Lower lobe of right lung (tissue), 2 donors: Measurements from ENCODE around the gene ARID1B. TPM values are rescaled to one million over a fixed set of nuclear protein-coding genes. Genes with fewer than 3 reads are reported as not detected.
"Not testable (repeated sequence)": the region's sequence is repeated elsewhere in the genome, so short reads cannot be mapped to it uniquely, and the experiment has no call there.

ENCODE experiments used
- ATAC-seq, 2 donors: fragments of 200-7000 bp; cut with Tn5 transposase; one replicate each; pipeline ENCODE4 v1.9.1; 2020 to 2022; ENCODE audit warnings: mild to moderate bottlenecking in 2 of 2, moderate library complexity in 2 of 2
- DNase-seq: peaks from one replicate; pipeline ENCODE4 v3.0.0-alpha.2; 2020
- H3K27ac ChIP-seq: fragments of 200-600 bp; one replicate; pipeline ENCODE4 v1.8.0; 2022
- H3K27me3 ChIP-seq: fragments of 200-600 bp; one replicate; pipeline ENCODE4 v1.8.0; 2022; ENCODE audit warnings: low read depth
- H3K36me3 ChIP-seq: fragments of 200-600 bp; one replicate; pipeline ENCODE4 v1.8.0; 2022; ENCODE audit warnings: mild to moderate bottlenecking
- H3K4me1 ChIP-seq: fragments of 200-600 bp; one replicate; pipeline ENCODE4 v1.8.0; 2022
- H3K4me3 ChIP-seq: fragments of 200-600 bp; one replicate; pipeline ENCODE4 v1.8.0; 2022; ENCODE audit warnings: mild to moderate bottlenecking
- H3K9me3 ChIP-seq: fragments of 200-600 bp; one replicate; pipeline ENCODE4 v1.8.0; 2022
- intact Hi-C: fragments of 100-400 bp; cut with DNase I; formaldehyde crosslinking; loops from one replicate; pipeline ENCODE4 v1.11.0; 2022
- total RNA-seq: library from RNA; stranded (reverse); fragmentation: NEBNext Ultra II Directional; extraction: Animal tissue kit (Norgen Biotek cat#: 25700); gene quantifications from one replicate; pipeline ENCODE4 v1.2.1, GENCODE V29; 2021
- TF ChIP-seq, protein P1 (sequence below): fragments of 200-600 bp; IDR thresholded peaks from one replicate; pipeline ENCODE4 v1.8.0; 2022; ENCODE audit warnings: antibody characterized with exemption, mild to moderate bottlenecking
- donor health status: DM: no; HTN: yes; CAD: no; lungs with severe emphysema.

Gene ARID1B
- total RNA-seq, 1 donor from 2014 or later: 95.5 TPM

- DNase-seq (no peak), ATAC-seq (no peak)
- H3K4me3 ChIP-seq: no peak overlapping the region
- no peaks in the 10 kb centered on the region for H3K27me3 ChIP-seq
- H3K27ac ChIP-seq: no peak overlapping the region
- TF ChIP-seq, protein P1, sequence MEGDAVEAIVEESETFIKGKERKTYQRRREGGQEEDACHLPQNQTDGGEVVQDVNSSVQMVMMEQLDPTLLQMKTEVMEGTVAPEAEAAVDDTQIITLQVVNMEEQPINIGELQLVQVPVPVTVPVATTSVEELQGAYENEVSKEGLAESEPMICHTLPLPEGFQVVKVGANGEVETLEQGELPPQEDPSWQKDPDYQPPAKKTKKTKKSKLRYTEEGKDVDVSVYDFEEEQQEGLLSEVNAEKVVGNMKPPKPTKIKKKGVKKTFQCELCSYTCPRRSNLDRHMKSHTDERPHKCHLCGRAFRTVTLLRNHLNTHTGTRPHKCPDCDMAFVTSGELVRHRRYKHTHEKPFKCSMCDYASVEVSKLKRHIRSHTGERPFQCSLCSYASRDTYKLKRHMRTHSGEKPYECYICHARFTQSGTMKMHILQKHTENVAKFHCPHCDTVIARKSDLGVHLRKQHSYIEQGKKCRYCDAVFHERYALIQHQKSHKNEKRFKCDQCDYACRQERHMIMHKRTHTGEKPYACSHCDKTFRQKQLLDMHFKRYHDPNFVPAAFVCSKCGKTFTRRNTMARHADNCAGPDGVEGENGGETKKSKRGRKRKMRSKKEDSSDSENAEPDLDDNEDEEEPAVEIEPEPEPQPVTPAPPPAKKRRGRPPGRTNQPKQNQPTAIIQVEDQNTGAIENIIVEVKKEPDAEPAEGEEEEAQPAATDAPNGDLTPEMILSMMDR: no peak
- H3K36me3 ChIP-seq: no peaks in the 10 kb centered on the region
- H3K9me3 ChIP-seq: no peaks in the 10 kb centered on the region
- intact Hi-C loops: no loop called here
- H3K4me1 ChIP-seq: peaks cover 43% of the 10 kb centered on the region
These were observed 205.0 kb downstream of the ARID1B start for GRCh38 chr6:156982168-156982567.

DNA sequence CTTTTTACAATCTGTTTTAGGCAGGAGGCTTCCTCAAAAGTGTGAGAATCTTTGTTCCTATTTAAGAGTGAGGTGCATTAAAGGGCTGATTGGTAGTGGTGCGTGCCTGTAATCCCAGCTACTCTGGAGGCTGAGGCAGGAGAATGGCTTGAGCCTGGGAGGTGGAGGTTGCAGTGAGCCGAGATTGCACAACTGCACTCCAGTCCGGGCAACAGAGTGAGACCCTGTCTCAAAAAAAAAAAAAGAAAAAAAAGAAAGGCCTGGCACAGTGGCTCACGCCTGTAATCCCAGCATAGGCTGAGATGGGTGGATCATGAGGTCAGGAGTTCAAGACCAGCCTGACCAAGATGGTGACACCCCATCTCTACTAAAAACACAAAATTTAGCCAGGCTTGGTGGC, 205.7 kb downstream of the ARID1B start:
- peaks cover 37% of the 10 kb centered on the region for H3K4me1 ChIP-seq
- DNase-seq, ATAC-seq, H3K9me3 ChIP-seq, H3K27me3 ChIP-seq, H3K36me3 ChIP-seq, H3K27ac ChIP-seq, intact Hi-C loops, H3K4me3 ChIP-seq: not testable (repeated sequence)

GRCh38 chr6:156984178-156984738, 207.1 kb downstream of the ARID1B start:
- H3K4me3 ChIP-seq: no peak overlapping the region
- H3K27me3 ChIP-seq: no peaks in the 10 kb centered on the region
- no peak overlapping the region for H3K27ac ChIP-seq
- intact Hi-C loops: no loop called here
- ATAC-seq (peak in 1 of 2 donors; percentile 40), DNase-seq (no peak)
- no peaks in the 10 kb centered on the region for H3K9me3 ChIP-seq
- TF ChIP-seq, protein P1: no peak
- peaks cover 46% of the 10 kb centered on the region for H3K4me1 ChIP-seq
- no peaks in the 10 kb centered on the region for H3K36me3 ChIP-seq

- Histone ChIP-seq H3K27ac (no peak overlapping the region), H3K4me1 (peaks cover 43% of the 10 kb centered on the region), H3K4me3 (no peak overlapping the region), H3K36me3 (no peaks in the 10 kb centered on the region), H3K27me3 (no peaks in the 10 kb centered on the region), H3K9me3 (no peaks in the 10 kb centered on the region)
- intact Hi-C loops: no loop called here
- DNase-seq (no peak), ATAC-seq (no peak)
- TF ChIP-seq, protein P1: no peak
These were observed 208.1 kb downstream of the ARID1B start for GRCh38 chr6:156985309-156985708.

- no peaks in the 10 kb centered on the region for H3K27me3 ChIP-seq
- ATAC-seq (no peak), DNase-seq (no peak)
These were observed 211.3 kb downstream of the ARID1B start for GRCh38 chr6:156988276-156989158.

More at GRCh38 chr6:156988276-156989158, 211.3 kb downstream of the ARID1B start:
- no peaks in the 10 kb centered on the region for H3K9me3 ChIP-seq
- peaks cover 46% of the 10 kb centered on the region for H3K4me1 ChIP-seq
- H3K4me3 ChIP-seq: no peak overlapping the region
- no peak overlapping the region for H3K27ac ChIP-seq
- intact Hi-C loops: no loop called here
- no peaks in the 10 kb centered on the region for H3K36me3 ChIP-seq
- TF ChIP-seq, protein P1: no peak
